HG02759 (cell line): ENCODE measurements around the gene MAP3K2.
A peak's percentile ranks its signal among the peaks of the same experiment; 100 is the strongest.

ENCODE experiments used
- ATAC-seq: cut with Tn5 transposase; IDR thresholded peaks from one replicate; pipeline ENCODE4 v1.9.1; 2021; ENCODE audit warnings: mild to moderate bottlenecking, moderate library complexity; ENCODE audit not compliant: unreplicated experiment

The MAP3K2 gene

GRCh38 chr2:127305990-127306585, 81.7 kb downstream of the MAP3K2 start:
- ATAC-seq = no peak

GRCh38 chr2:127302168-127302567, 85.6 kb downstream of the MAP3K2 start:
- ATAC-seq = no peak

- ATAC-seq = peak; percentile 100
Measured at GRCh38 chr2:127293748-127294562, 93.8 kb downstream of the MAP3K2 start, which contains the start of gene ERCC3. TSS of gene ERCC3 (minus strand) at chr2:127294144. CDS start at chr2:127294081, 63 bp downstream.

- ATAC-seq = peak; percentile 2
Measured at GRCh38 chr2:127293386-127293747, 94.4 kb downstream of the MAP3K2 start.

- ATAC-seq = no peak
Measured at GRCh38 chr2:127288274-127288673, 99.5 kb downstream of the MAP3K2 start.

- ATAC-seq = no peak
Measured at GRCh38 chr2:127283275-127283674, 104.5 kb downstream of the MAP3K2 start.

- no peak for ATAC-seq
Measured at GRCh38 chr2:127280693-127281092, 107.1 kb downstream of the MAP3K2 start.

GRCh38 chr2:127279781-127280180, 108.0 kb downstream of the MAP3K2 start:
- ATAC-seq = no peak

GRCh38 chr2:127278959-127279358, 108.8 kb downstream of the MAP3K2 start:
- no peak for ATAC-seq

GRCh38 chr2:127277028-127277427, 110.7 kb downstream of the MAP3K2 start:
- ATAC-seq = peak; percentile 83

GRCh38 chr2:127275789-127276188, 112.0 kb downstream of the MAP3K2 start:
- ATAC-seq = no peak

GRCh38 chr2:127275356-127275755, 112.4 kb downstream of the MAP3K2 start:
- no peak for ATAC-seq

- no peak for ATAC-seq
Measured at GRCh38 chr2:127270663-127271062, 117.1 kb downstream of the MAP3K2 start.

GRCh38 chr2:127261804-127262406, 125.9 kb downstream of the MAP3K2 start:
- ATAC-seq = no peak

- ATAC-seq = no peak
Measured at GRCh38 chr2:127259355-127259754, 128.4 kb downstream of the MAP3K2 start.

GRCh38 chr2:127256866-127257265, 130.9 kb downstream of the MAP3K2 start:
- no peak for ATAC-seq

- no peak for ATAC-seq
Measured at GRCh38 chr2:127256381-127256780, 131.4 kb downstream of the MAP3K2 start.

- ATAC-seq = no peak
Measured at GRCh38 chr2:127255721-127256120, 132.1 kb downstream of the MAP3K2 start.

GRCh38 chr2:127255146-127255545, 132.6 kb downstream of the MAP3K2 start:
- ATAC-seq = no peak

GRCh38 chr2:127254386-127254981, 133.3 kb downstream of the MAP3K2 start:
- no peak for ATAC-seq
